RWPE1 (cell line): ENCODE results near the gene HDAC9.

ENCODE experiments used
- CTCF ChIA-PET: fragments of 350-600 bp; sonication (Branson Sonifier 250); formaldehyde crosslinking; extraction: SDS; loops from one replicate; lab custom pipeline; 2021; lab: Yijun Ruan, JAX
- POLR2A ChIA-PET: fragments of 400-600 bp; formaldehyde crosslinking; extraction: SDS; loops from one replicate; lab custom pipeline; 2020; ENCODE audit warnings: antibody characterized with exemption; ENCODE audit not compliant: low non-redundant PET; lab: Yijun Ruan, JAX
- DNase-seq: peaks from one replicate; pipeline ENCODE4 v3.0.0; 2012; ENCODE audit warnings: low spot score
- H3K27ac ChIP-seq: fragments of 450-650 bp; 2 replicates; pipeline ENCODE4 v1.5.1; 2017
- CTCF ChIP-seq: fragments of 450-650 bp; conservative IDR thresholded peaks from 2 replicates; pipeline ENCODE4 v1.5.1; 2017; ENCODE audit warnings: low read depth, mild to moderate bottlenecking

HDAC9 gene

GRCh38 chr7:18580950-18581349 is 85.4 kb downstream of the HDAC9 start:
- no peak for TF ChIP-seq CTCF
- DNase-seq: no peak
- ChIA-PET POLR2A (no interaction called here), CTCF (interaction anchor here (0.6 to 1.6 kb wide), 3 partner anchors 9 to 1093 kb away, joined by 3 read pairs; no protein-coding TSS in a partner anchor)
- no peak overlapping the region for H3K27ac ChIP-seq

GRCh38 chr7:18583305-18583704 is 87.8 kb downstream of the HDAC9 start:
- H3K27ac ChIP-seq: no peak overlapping the region
- no peak for TF ChIP-seq CTCF
- CTCF ChIA-PET: interaction anchor here (0.5 to 0.7 kb wide), 3 partner anchors 207 to 507 kb away, joined by 3 to 4 read pairs (median 3); no protein-coding TSS in a partner anchor
- DNase-seq: no peak
- POLR2A ChIA-PET: interaction anchor here (0.6 kb wide), 2 partner anchors 12 to 486 kb away, joined by 3 to 5 read pairs; no protein-coding TSS in a partner anchor

GRCh38 chr7:18590241-18590640 is 94.7 kb downstream of the HDAC9 start:
- DNase-seq: no peak
- H3K27ac ChIP-seq: no peak overlapping the region
- ChIA-PET CTCF (interaction anchor here (0.7 to 2.7 kb wide), 5 partner anchors 10 to 1603 kb away, joined by 3 to 7 read pairs (median 3); no protein-coding TSS in a partner anchor), POLR2A (no interaction called here)
- TF ChIP-seq CTCF: no peak

GRCh38 chr7:18590744-18591340 is 95.3 kb downstream of the HDAC9 start:
- H3K27ac ChIP-seq: no peak overlapping the region
- CTCF ChIA-PET: interaction anchor here (0.6 to 2.7 kb wide), 7 partner anchors 11 to 1602 kb away, joined by 3 to 7 read pairs (median 3); no protein-coding TSS in a partner anchor
- peak; percentile 87 for TF ChIP-seq CTCF
- POLR2A ChIA-PET: no interaction called here
- DNase-seq: peak; percentile 51

- no peak for TF ChIP-seq CTCF
- POLR2A ChIA-PET: no interaction called here
Observed at GRCh38 chr7:18593602-18594279, 98.2 kb downstream of the HDAC9 start.

GRCh38 chr7:18597754-18598153 is 102.2 kb downstream of the HDAC9 start:
- no peak for DNase-seq
- no peak for TF ChIP-seq CTCF
- POLR2A ChIA-PET: no interaction called here
- no peak overlapping the region for H3K27ac ChIP-seq
- CTCF ChIA-PET: no interaction called here

More at GRCh38 chr7:18593602-18594279, 98.2 kb downstream of the HDAC9 start:
- DNase-seq: no peak
- H3K27ac ChIP-seq: no peak overlapping the region
- CTCF ChIA-PET: interaction anchor here (0.6 kb wide), 1 partner anchor 1881 kb away, joined by 3 read pairs; no protein-coding TSS in a partner anchor
